ENCODE data around the gene RALA.
"Not testable (repeated sequence)": the region's sequence is repeated elsewhere in the genome, so short reads cannot be mapped to it uniquely, and the experiment has no call there.

The RALA gene

GRCh38 chr7:39650676-39651075 is 27.3 kb downstream of the RALA start:
- no peak for DNase-seq

DNA sequence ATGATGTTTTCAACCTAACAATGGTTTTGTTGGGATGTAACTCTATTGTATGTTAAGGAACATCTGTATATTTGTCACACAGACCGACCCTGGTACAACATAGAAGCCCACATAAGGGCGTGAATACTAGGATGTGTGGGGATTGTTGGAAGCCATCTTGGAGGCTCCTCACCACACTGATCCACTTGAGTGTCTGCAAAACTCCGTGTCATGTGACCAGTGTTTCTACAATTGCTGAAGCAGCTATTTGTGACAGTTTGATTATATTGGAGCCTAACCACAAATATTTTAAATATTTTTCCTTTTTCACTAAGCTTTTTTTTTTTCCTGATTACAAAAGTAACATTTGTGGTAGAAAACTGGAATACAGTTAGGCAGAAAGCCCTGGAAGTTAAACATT is 27.9 kb downstream of the RALA start:
- no peak for DNase-seq

DNA sequence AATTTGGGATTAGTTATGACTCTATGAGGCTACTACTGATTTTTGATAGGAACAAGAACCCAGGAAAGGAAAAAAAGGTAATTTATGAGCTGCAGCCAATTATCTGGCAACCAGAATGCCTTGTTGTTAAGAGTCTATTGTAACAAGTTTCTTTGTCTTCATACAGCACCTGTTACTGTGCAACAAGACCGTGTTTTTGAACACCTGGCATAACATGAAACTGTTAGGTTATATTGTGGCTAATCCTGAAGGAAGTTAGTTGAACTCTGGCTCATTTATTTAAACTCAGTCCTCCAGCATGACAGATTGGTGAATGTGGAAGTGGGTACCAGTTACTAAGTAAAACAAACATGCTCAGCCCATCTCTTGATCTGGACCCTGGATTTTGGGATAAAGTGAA is 33.0 kb downstream of the RALA start:
- no peak for DNase-seq

DNA sequence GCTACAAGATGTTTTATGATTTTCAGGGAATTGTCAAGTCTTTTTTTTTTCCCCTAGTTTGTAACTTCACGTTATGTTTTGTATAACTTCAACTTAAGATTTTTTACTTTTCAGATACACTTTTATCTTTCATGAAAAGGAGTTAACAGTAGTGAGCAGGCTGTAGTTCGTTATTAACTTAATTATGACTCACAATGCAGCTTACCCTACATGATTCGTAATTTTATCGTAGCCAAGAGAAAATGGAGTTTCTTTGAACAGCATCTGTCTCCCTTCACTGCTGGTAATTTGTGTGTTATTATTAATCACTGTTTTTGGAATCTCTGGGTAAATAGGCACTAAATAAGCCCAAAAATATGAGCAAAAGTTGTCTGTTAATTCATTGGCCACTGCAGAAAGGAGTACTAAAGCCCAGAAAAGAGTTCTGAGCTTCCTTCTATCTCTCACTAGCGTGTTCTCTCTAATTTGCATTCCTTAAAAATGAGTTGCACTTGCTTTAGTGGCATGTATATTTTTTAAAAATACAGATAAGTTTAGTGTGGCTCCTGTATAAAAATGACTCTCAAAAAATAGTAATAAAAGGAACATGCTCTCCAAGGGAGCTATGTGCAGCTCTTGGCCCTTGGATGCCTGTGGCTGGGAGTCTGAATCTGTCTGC is 36.1 kb downstream of the RALA start:
- DNase-seq, result peak; percentile 18

DNA sequence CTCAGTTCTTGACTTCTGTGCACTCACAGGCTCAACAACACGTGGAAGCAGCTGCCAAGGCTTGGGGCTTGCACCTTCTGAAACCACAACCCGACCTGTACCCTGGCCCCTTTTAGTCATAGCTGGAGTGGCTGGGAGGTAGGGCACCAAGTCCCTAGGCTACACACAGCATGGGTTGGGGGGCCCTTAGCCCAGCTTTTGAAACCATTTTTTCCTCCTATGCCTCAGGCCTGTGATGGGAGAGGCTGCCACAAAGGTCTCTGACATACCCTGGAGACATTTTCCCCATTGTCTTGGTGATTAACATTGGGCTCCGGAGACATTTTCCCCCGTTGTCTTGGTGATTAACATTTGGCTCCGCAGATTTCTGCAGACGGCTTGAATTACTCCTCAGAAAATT is 38.6 kb downstream of the RALA start:
- no peak for DNase-seq

DNA sequence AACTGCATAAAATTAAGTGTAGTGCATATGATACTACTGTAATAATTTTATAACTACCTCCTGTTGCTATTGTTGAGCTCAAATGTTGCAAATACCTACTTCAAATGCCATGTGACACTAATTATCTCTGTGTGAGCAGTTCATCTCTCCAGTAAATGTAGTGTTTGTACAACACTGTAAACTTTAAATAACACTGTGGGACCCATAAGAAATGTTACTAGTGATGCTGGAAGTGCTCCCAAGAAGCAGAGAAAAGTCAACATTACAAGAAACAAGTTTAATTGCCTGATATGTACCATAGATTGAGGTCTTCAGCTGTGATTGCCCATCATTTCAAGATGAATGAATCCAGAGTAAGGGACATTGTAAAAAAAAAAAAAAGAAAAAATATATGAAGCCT is 39.9 kb downstream of the RALA start:
- DNase-seq, result no peak

- no peak for DNase-seq
Observed at GRCh38 chr7:39664057-39664456, 40.7 kb downstream of the RALA start.

GRCh38 chr7:39664585-39664984 is 41.2 kb downstream of the RALA start:
- no peak for DNase-seq

- DNase-seq, result no peak
Observed at GRCh38 chr7:39666562-39666961, 43.2 kb downstream of the RALA start.

- DNase-seq, result no peak
Observed at GRCh38 chr7:39667341-39667923, 44.1 kb downstream of the RALA start.

DNA sequence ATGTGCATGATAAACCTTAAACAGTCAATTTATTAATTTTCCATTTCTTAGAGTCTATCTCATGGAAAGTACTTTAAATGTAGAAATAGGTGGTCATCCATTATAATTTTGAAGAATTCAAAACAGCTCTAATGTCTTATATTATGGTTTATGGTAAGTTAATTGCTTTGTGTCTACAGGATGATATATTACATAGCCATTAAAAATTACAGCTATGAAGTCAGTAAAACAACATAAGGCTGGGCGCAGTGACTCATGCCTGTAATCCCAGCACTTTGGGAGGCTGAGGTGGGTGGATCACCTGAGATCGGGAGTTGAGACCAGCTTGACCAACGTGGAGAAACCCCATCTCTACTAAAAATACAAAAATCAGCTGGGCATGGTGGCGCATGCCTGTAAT is 44.9 kb downstream of the RALA start:
- DNase-seq, result not testable (repeated sequence)

DNA sequence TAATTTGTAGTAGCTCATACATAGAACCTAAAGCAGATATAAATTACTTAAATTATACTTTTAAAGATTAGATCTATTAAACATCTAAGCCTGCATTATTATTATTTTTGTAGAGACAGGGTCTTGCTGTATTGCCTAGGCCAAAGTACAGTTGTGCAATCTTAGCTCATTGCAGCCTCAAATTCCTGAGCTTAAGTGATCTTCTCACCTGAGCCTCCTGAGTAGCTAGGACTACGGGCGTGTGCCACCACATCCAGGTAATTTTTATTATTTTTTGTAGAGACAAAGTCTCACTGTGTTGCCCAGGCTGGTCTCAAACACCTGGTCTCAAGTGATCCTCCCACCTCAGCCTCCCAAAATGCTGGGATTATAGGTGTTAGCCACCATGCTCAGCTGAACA is 46.7 kb downstream of the RALA start:
- no peak for DNase-seq

- DNase-seq, result no peak
Observed at GRCh38 chr7:39670934-39671333, 47.6 kb downstream of the RALA start.

DNA sequence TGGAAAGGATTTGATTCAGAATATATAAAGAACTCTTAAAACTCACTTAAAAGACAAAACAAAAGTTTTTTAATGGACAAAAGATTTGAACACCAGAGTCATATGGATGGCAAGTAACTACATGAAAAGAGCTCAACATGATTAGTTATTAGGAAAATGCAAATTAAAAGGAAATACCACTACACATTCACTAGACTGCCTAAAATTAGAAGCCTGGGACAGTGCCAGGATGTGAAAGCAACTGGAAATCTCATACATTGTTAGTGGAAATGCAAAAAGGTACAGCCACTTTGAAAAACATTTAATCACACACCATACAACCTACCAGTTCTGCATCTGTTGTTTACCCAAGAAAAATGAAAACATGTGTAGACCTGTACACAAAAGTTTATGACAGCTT is 48.8 kb downstream of the RALA start:
- DNase-seq, result no peak

DNA sequence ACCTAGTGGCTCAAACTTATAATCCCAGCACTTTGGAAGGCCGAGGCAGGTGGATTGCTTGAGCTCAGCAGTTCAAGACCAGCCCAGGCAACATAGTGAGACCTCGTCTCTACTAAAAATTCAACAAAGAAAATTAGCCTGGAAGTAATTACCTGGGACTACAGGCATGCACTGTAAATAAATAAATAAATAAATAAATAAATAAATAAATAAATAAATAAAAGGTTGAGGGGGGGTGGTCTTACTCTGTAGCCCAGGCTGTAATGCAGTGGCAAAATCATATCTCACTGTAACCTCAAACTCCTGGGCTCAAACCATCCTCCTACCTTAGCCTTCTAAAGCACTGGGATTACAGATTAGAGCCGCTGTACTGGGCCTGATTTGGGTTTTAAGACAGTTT is 50.5 kb downstream of the RALA start:
- DNase-seq, result no peak

DNA sequence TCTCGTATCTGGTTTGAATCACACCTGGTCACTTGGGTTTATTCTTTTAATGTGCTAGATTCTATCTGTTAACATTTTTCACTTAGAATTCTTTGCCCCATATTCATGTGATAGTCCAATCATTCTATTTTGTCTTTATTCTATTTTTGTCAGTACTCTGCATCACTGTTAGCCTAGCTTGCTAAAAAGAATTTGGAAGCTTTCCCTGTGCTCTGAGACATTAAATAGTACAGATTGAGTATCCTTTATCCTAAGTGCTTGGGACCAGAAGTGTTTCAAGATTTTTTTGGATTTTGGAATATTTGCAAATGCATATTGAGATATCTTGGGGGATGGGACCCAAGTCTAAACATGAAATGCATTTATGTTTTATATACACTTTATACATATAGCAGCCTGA is 51.0 kb downstream of the RALA start:
- DNase-seq, result no peak

- DNase-seq, result no peak
Observed at GRCh38 chr7:39676346-39676745, 53.0 kb downstream of the RALA start.

DNA sequence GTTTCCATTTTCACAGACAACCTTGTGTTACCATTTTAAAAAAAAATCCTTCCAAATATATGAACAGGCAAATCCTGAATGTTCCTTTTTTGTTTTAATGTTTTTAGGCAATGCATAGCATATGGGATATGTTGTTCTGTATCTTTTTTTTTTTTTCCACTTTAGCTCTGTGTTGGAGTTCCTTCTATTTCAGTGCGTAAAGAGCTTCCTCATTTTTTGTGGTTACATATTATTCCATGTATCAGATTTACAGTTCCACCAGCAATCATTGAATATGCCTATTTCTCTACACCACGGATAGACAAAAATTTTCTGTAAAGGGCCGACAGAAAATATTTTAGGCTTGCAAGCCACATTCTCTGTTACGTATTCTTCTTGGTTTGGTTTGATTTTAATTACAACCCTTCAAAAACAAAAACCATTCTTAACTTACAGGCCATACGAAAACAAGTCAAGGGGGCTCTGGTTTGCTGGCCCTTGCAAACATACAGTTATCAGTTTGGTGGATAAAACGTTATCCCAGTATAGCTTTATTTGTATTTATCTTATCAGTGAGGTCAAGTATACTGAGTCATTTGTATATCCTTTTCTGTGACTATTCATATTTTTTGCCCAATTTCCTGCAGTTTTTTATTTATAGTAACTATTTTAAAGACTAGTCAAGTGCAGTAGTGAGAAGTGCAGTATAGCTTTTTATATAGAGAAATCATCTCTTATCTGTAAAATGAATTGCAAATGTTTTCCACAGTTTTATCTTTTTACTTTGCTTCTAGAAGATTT is 55.7 kb downstream of the RALA start:
- DNase-seq, result no peak

DNA sequence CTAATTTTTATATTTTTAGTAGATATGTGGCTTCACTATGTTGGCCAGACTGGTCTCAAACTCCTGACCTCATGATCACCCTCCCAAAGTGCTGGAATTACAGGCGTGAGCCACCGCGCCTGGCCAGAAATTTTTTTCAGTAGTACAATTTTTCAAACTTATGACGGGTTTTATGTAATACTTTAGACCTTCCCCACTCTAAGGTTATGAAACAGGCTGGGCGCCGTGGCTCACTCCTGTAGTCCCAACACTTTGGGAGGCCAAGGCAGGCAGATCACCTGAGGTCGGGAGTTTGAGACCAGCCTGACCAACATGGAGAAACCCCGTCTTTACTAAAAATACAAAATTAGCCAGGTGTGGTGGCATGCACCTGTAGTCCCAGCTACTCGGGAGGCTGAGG is 56.5 kb downstream of the RALA start:
- not testable (repeated sequence) for DNase-seq

DNA sequence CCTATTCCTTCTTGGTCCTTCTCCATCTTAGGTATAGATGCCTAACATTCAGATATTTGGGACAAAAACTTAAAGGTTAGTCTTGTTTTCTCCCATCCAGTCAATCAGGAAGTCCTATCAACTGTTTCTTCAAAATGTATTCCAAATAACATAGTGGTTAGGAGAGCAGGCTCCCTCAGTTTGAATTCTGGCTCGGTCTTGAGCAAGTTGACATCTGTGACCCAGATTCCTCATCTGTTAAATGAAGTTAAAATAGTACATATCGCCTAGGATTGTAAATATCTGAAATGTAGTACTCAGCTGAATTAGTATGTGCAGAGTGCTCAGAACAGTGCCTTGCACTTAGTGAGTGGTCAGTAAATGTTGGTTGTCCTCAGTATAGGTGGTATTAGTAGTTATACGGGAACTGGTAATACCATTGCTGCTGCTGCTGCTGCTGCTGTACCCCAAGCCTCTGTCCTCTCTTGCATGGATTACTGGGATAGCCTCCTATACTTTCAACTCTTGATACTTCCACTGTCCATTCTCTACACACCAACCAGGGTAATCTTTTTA is 58.6 kb downstream of the RALA start:
- no peak for DNase-seq

DNA sequence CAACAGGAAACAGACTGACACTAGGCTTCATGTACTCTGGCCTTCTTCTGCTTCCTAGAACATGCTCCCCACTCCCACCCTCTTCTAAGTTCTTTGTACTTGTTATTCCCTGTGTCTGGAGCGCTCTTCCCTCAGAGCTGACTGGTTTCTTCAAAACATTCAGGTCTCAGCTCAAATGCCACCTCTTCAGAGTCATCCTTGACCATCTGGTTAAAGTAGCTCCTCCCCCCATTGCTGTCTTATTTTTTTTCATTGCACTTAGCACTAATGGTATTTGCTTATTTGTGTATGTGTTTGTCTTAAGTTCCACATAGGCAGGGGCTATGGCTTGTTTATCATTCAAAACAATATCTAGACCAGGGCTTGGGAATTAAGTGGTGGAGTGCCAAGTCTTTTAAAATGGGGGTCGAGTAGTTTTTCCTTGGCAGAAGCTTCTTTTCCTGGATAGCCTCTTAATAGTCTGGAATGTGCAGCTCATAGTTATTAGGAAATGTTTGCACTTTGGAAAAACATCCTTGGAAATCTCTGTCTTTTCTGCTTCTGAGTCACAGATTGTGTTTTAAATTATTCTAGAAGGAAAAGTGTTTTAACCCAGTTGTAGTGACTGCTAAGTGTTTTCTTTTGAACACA is 60.0 kb downstream of the RALA start:
- no peak for DNase-seq

GRCh38 chr7:39686261-39686924 is 63.0 kb downstream of the RALA start:
- DNase-seq, result no peak

Measured in kidney glomerular epithelial cell (primary cell).